ENCODE data around the gene DAB2IP.

DAB2IP gene

GRCh38 chr9:121703014-121703734, 51.7 kb downstream of the DAB2IP start:
- H3K27ac ChIP-seq: peak overlapping the region; percentile 98
- ChIA-PET POLR2A (ENCODE audit: low non-redundant PET) (no interaction called here), CTCF (interaction anchor here (0.5 to 1.9 kb wide), 6 partner anchors 12 to 774 kb away, joined by 3 to 7 read pairs (median 4); partner anchors contain the start of gene OR1J1)
- no peak for DNase-seq (ENCODE audit: low spot score)
- no peak for TF ChIP-seq CTCF (conservative IDR thresholded peaks at IDR 0.05; ENCODE audit: low read depth)

GRCh38 chr9:121704281-121704680, 52.8 kb downstream of the DAB2IP start:
- no peak for DNase-seq (ENCODE audit: low spot score)
- H3K27ac ChIP-seq: peak overlapping the region; percentile 56
- CTCF ChIA-PET: interaction anchor here (0.6 to 2.1 kb wide), 4 partner anchors 10 to 158 kb away, joined by 3 to 7 read pairs (median 4); no protein-coding TSS in a partner anchor
- TF ChIP-seq CTCF (conservative IDR thresholded peaks at IDR 0.05; ENCODE audit: low read depth): no peak
- POLR2A ChIA-PET (ENCODE audit: low non-redundant PET): no interaction called here

- TF ChIP-seq CTCF (conservative IDR thresholded peaks at IDR 0.05; ENCODE audit: low read depth): no peak
- no peak for DNase-seq (ENCODE audit: low spot score)
- ChIA-PET POLR2A (ENCODE audit: low non-redundant PET) (no interaction called here), CTCF (interaction anchor here (2.1 kb wide), 1 partner anchor 160 kb away, joined by 7 read pairs; no protein-coding TSS in a partner anchor)
- peak overlapping the region; percentile 41 for H3K27ac ChIP-seq
Observed at GRCh38 chr9:121706149-121706750, 54.8 kb downstream of the DAB2IP start.

GRCh38 chr9:121707477-121708424, 56.3 kb downstream of the DAB2IP start:
- ChIA-PET POLR2A (ENCODE audit: low non-redundant PET) (no interaction called here), CTCF (interaction anchor here (0.6 to 1.4 kb wide), 3 partner anchors 12 to 255 kb away, joined by 3 read pairs; no protein-coding TSS in a partner anchor)
- DNase-seq (ENCODE audit: low spot score): no peak
- peak overlapping the region; percentile 56 for H3K27ac ChIP-seq
- no peak for TF ChIP-seq CTCF (conservative IDR thresholded peaks at IDR 0.05; ENCODE audit: low read depth)

- peak overlapping the region; percentile 56 for H3K27ac ChIP-seq
- CTCF ChIA-PET: interaction anchor here (0.6 to 1.6 kb wide), 8 partner anchors 11 to 1250 kb away, joined by 3 to 4 read pairs (median 3); no protein-coding TSS in a partner anchor
- POLR2A ChIA-PET (ENCODE audit: low non-redundant PET): interaction anchor here (0.5 kb wide), 1 partner anchor 40 kb away, joined by 4 read pairs; no protein-coding TSS in a partner anchor
- DNase-seq (ENCODE audit: low spot score): no peak
- TF ChIP-seq CTCF (conservative IDR thresholded peaks at IDR 0.05; ENCODE audit: low read depth): no peak
Observed at GRCh38 chr9:121708768-121709488, 57.5 kb downstream of the DAB2IP start.

Measured in RWPE1 (cell line).